Body of pancreas (tissue), 4 donors: ENCODE measurements around the gene TSHR. TPM values are rescaled to one million over a fixed set of nuclear protein-coding genes. Genes with fewer than 3 reads are reported as not detected.

Experiments
- ATAC-seq: fragments of 150-250 bp; one replicate; pipeline ENCODE4 v1.9.1; 2016
- DNase-seq, 4 donors: peaks; one replicate each; pipeline ENCODE4 v3.0.0-alpha.2; 2019
- H3K27ac ChIP-seq, 4 donors: fragments of 200-600 bp; sonication (generic); 1 replicate in 3 of 4; 2 replicates in 1 of 4; pipeline versions ENCODE4 v1.5.1 to v1.6.1; 2016 to 2019; ENCODE audit warnings: mild to moderate bottlenecking in 1 of 4, mixed read lengths in 1 of 4, moderate library complexity in 1 of 4
- H3K27me3 ChIP-seq, 2 donors: fragments of 200-600 bp; sonication (generic); one replicate each; pipeline ENCODE4 v1.6.0; 2016; ENCODE audit warnings: mild to moderate bottlenecking in 1 of 2
- H3K36me3 ChIP-seq, 2 donors: fragments of 200-600 bp; sonication (generic); replicated peaks in 1 of 2; 2 replicates each; pipeline ENCODE4 v1.5.1; 2016; ENCODE audit warnings: low read depth in 2 of 2; ENCODE audit not compliant: insufficient read depth in 1 of 2
- H3K4me1 ChIP-seq: fragments of 200-600 bp; sonication (generic); one replicate; pipeline ENCODE4 v1.6.0; 2016
- H3K4me3 ChIP-seq, 2 donors: fragments of 200-600 bp; sonication (generic); 1 replicate in 1 of 2; 2 replicates in 1 of 2; pipeline ENCODE4 v1.5.1; 2016 to 2019
- H3K9me3 ChIP-seq, 3 donors: fragments of 200-600 bp; sonication (generic); 1 replicate in 2 of 3; 2 replicates in 1 of 3; pipeline ENCODE4 v1.5.1; 2016
- POLR2A ChIP-seq, 3 donors: fragments of 450-650 bp; IDR thresholded peaks; one replicate each; pipeline ENCODE4 v1.6.1; 2016; ENCODE audit warnings: antibody characterized with exemption in 3 of 3, mild to moderate bottlenecking in 2 of 3
- WGBS, 2 donors: methylation state at CpG; one replicate each; pipeline ENCODE4 v1.1.5; 2017; 5-methylcytosine and 5-hydroxymethylcytosine counted together
- intact Hi-C: fragments of 100-400 bp; cut with DNase I; formaldehyde crosslinking; loops from one replicate; pipeline ENCODE4 v1.15.1; 2023
- total RNA-seq, 2 donors: library from RNA; depleted of rRNA; stranded (reverse); fragments of >200 nt; gene quantifications; one replicate each; pipeline ENCODE4 v1.1.0, GENCODE V29; 2016
- TF ChIP-seq, protein P1 (sequence below), 7 experiments: fragments of 450-650 bp in 4 of 7; fragments of 200-600 bp in 3 of 7; sonication (generic) in 3 of 7; IDR thresholded peaks; one replicate each; pipeline ENCODE4 v1.5.1; 2016 to 2019; ENCODE audit warnings: antibody characterized with exemption in 7 of 7

The TSHR gene
- total RNA-seq, 2 donors from 2014 or later = not detected

GRCh38 chr14:81066672-81067071, 111.3 kb downstream of the TSHR start:
- TF ChIP-seq, protein P1, sequence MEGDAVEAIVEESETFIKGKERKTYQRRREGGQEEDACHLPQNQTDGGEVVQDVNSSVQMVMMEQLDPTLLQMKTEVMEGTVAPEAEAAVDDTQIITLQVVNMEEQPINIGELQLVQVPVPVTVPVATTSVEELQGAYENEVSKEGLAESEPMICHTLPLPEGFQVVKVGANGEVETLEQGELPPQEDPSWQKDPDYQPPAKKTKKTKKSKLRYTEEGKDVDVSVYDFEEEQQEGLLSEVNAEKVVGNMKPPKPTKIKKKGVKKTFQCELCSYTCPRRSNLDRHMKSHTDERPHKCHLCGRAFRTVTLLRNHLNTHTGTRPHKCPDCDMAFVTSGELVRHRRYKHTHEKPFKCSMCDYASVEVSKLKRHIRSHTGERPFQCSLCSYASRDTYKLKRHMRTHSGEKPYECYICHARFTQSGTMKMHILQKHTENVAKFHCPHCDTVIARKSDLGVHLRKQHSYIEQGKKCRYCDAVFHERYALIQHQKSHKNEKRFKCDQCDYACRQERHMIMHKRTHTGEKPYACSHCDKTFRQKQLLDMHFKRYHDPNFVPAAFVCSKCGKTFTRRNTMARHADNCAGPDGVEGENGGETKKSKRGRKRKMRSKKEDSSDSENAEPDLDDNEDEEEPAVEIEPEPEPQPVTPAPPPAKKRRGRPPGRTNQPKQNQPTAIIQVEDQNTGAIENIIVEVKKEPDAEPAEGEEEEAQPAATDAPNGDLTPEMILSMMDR (IDR thresholded peaks at IDR 0.05) = no peak
- TF ChIP-seq POLR2A (IDR thresholded peaks at IDR 0.05) = no peak
- ATAC-seq = no peak
- Histone ChIP-seq H3K27ac (no peak overlapping the region), H3K4me3 (no peak overlapping the region), H3K36me3 (no peaks in the 10 kb centered on the region), H3K4me1 (no peaks in the 10 kb centered on the region), H3K27me3 (no peaks in the 10 kb centered on the region), H3K9me3 (peaks cover 0 to 4% (median 0%) of the 10 kb centered on the region in 3 donors)
- WGBS, 2 donors = 25 to 36% methylated on average over 1 of the region's 1 CpG
- DNase-seq = no peak
- intact Hi-C loops = no loop called here

DNA sequence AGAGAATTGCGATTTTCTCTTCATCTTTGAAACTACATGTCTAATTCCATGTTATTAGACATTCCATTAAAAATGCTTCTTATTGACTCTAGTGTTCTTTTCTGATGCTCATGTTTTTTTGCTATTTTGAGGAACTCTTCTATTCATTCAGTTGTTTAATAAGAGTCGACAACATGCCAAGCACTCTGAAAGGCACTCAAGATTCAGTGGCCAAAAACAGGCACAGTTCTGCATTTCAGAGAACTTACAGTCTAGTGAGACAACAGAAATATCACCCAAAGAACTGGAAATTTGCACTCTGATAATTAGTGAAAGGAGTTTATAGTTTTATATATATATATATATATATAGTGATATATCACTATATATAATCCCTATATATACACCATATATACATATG, 111.7 kb downstream of the TSHR start:
- ATAC-seq = no peak

DNA sequence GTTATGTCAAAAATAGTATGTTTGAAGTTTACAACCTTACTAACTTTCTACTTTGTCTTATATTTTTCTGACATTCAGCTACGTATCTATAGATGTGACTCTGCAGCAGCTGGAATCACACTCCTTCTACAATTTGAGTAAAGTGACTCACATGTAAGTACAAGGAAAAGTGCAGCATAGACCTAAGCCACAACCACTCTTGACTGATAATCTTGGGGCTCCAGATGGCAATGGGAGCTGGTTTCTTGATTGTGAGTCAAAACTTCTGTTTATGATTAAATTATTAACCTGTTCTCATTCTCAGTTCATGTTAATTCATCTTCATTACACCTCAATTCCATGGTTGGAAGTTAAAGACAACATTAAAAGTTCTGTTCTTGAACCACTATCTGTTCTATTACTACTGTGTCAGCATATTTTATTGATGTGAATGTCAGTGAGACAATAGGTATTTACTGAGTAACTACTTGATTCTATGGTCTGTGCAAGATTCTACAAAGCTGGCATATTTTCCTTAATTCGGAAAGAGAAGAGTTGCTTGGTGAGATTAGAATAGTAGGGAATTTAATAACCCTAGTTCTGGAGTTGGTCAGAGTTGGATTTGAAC, 112.9 kb downstream of the TSHR start:
- Histone ChIP-seq H3K9me3 (peaks cover 0 to 4% (median 0%) of the 10 kb centered on the region in 3 donors), H3K4me1 (no peaks in the 10 kb centered on the region), H3K27me3 (no peaks in the 10 kb centered on the region), H3K36me3 (no peaks in the 10 kb centered on the region), H3K4me3 (no peak overlapping the region), H3K27ac (no peak overlapping the region)
- intact Hi-C loops = no loop called here
- ATAC-seq (no peak), DNase-seq (no peak)
- no peak for TF ChIP-seq POLR2A (IDR thresholded peaks at IDR 0.05)
- TF ChIP-seq, protein P1 (IDR thresholded peaks at IDR 0.05) = no peak
- WGBS, 2 donors = 77 to 83% methylated on average over 2 of the region's 2 CpGs

More for the DNA sequence above, 111.7 kb downstream of the TSHR start:
- Histone ChIP-seq H3K4me1 (no peaks in the 10 kb centered on the region), H3K27ac (no peak overlapping the region), H3K9me3 (peaks cover 0 to 4% (median 0%) of the 10 kb centered on the region in 3 donors), H3K4me3 (no peak overlapping the region), H3K36me3 (no peaks in the 10 kb centered on the region), H3K27me3 (no peaks in the 10 kb centered on the region)
- WGBS, 2 donors = 90 to 93% methylated on average over 2 of the region's 2 CpGs
- intact Hi-C loops = no loop called here
- TF ChIP-seq, protein P1 (IDR thresholded peaks at IDR 0.05) = no peak
- no peak for TF ChIP-seq POLR2A (IDR thresholded peaks at IDR 0.05)
- DNase-seq = no peak

DNA sequence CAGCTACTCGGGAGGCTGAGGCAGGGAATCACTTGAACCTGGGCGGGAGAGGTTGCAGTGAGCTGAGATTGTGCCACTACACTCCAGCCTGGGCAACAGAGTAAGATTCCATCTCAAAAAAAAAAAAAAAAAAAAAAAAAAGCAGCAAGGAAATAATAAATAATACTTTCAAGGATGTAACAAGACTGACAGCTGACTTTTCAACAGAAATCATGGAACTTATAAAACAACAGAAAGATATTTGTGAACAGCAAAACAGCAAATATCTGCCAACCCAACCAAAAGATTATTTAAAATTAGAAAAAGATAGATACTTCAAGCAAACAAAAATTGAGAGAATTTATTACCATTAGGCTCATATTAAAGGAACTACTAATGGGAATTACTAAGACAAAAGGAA, 115.1 kb downstream of the TSHR start:
- DNase-seq (no peak), ATAC-seq (no peak)
- peaks cover 0 to 4% (median 0%) of the 10 kb centered on the region in 3 donors for H3K9me3 ChIP-seq
- no peaks in the 10 kb centered on the region for H3K36me3 ChIP-seq
- no peaks in the 10 kb centered on the region for H3K4me1 ChIP-seq
- TF ChIP-seq POLR2A (IDR thresholded peaks at IDR 0.05) = no peak
- TF ChIP-seq, protein P1 (IDR thresholded peaks at IDR 0.05) = no peak
- H3K27ac ChIP-seq = no peak overlapping the region
- intact Hi-C loops = no loop called here
- 79 to 88% methylated on average over 2 of the region's 2 CpGs for WGBS, 2 donors
- H3K27me3 ChIP-seq = no peaks in the 10 kb centered on the region
- no peak overlapping the region for H3K4me3 ChIP-seq

- TF ChIP-seq, protein P1 (IDR thresholded peaks at IDR 0.05) = no peak
- no peak for TF ChIP-seq POLR2A (IDR thresholded peaks at IDR 0.05)
- no peaks in the 10 kb centered on the region for H3K36me3 ChIP-seq
- intact Hi-C loops = no loop called here
- H3K27ac ChIP-seq = no peak overlapping the region
- H3K27me3 ChIP-seq = no peaks in the 10 kb centered on the region
- 58 to 71% methylated on average over 3 of the region's 3 CpGs for WGBS, 2 donors
- DNase-seq (no peak), ATAC-seq (no peak)
- H3K4me3 ChIP-seq = no peak overlapping the region
- no peaks in the 10 kb centered on the region for H3K4me1 ChIP-seq
- H3K9me3 ChIP-seq = no peaks in the 10 kb centered on the region
Measured at GRCh38 chr14:81085596-81085995, 130.2 kb downstream of the TSHR start.
